D341Med (cell line): ENCODE measurements around the gene KRTAP4-9.
"Not testable (repeated sequence)": the region's sequence is repeated elsewhere in the genome, so short reads cannot be mapped to it uniquely, and the experiment has no call there.

ENCODE experiments used
- DNase-seq: peaks from one replicate; pipeline ENCODE4 v3.0.0; 2012; ENCODE audit warnings: low spot score

Gene KRTAP4-9

GRCh38 chr17:41131979-41132378 is 26.8 kb downstream of the KRTAP4-9 start:
- no peak for DNase-seq

GRCh38 chr17:41133880-41134735 is 28.9 kb downstream of the KRTAP4-9 start:
- DNase-seq = no peak

GRCh38 chr17:41139865-41140264 is 34.7 kb downstream of the KRTAP4-9 start:
- DNase-seq = not testable (repeated sequence)

- no peak for DNase-seq
Measured at GRCh38 chr17:41140360-41141131, 35.4 kb downstream of the KRTAP4-9 start, which contains the start of gene KRTAP4-6. Gene KRTAP4-6 (minus strand): TSS chr17:41140544. CDS start chr17:41140487, 57 bp downstream.

DNA sequence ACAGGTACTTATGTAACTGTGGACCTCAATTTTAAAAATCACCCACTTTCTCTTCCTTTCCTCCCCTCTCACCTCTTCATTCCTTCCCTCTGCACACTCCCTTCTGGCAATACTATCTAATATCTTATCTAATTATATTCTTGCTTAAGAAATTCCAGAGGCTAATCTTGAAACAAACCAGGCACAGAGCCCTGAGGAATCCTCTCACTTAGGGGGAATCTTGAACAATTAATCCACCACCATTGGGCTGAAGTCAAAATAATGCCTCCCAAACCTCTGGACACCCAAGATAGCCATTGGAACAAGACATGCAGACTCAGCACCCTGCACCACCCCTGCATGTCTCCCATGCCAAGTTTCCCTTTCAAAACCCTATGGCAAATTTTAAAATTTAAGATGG is 36.2 kb downstream of the KRTAP4-9 start:
- no peak for DNase-seq

DNA sequence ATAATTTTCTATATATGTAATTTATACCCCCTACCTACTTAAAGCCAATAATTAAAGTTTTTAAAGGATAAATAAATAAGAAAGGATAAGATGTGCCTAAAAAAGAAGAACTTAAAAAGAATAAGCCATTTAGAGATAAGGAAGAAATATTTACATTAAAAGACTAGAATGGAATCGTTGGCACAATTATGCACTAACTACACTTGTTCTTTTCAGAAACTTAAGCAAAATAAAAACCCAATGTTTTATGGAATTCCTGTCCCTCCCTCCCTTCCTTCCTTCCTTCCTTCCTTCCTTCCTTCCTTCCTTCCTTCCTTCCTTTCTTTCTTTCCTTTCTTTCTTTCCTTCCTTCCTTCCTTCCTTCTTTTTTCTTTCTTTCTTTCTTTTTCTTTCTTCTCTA is 39.7 kb downstream of the KRTAP4-9 start:
- DNase-seq = no peak

DNA sequence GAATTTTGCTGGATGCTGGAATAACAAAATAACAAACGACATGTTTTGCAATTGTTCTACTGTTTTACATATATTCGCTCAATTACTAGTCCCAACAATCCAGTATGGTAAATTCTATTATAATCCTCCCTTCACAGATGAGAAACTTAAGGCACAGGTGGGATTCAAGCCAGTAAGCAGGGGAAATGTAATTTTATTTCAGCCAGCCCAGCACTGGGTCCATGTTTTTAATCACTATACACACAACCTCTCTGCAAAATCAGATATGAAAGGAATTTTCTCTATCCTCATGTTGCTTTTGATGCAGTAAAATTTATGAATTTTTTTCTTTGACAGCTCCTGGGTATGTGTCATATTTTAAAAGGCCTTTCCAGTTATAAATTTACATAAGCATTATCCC is 40.1 kb downstream of the KRTAP4-9 start:
- no peak for DNase-seq

DNA sequence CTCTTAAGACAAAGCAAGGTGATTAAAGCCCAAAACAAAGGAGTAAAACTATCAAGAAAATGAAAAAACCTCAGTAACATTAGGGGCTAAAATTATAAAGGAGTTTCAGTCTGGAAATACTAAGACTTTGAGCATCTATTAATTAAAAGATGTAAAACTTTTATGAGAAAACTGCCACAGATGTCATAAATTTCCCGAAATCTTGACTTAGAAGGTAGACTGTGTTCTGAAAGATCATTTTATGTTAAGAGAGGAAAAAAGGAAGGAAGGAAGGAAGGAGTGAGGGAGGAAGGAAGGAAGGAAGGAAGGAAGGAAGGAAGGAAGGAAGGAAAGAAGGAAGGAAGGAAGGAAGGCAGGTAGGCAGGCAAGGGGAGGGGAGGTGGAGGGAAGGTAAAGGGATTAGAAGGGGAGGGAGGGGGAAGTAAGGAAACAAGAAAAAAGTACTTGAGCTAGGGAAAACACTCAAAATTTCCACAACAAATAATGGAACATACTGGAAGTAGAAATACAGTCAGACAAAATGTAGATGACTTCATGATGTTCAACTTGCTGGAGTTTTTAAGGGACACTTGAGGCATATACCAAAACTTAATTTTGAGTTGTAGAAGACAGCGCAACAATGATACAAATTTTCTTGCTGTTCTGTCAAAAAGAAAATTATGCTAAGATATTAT is 42.5 kb downstream of the KRTAP4-9 start:
- DNase-seq = no peak

DNA sequence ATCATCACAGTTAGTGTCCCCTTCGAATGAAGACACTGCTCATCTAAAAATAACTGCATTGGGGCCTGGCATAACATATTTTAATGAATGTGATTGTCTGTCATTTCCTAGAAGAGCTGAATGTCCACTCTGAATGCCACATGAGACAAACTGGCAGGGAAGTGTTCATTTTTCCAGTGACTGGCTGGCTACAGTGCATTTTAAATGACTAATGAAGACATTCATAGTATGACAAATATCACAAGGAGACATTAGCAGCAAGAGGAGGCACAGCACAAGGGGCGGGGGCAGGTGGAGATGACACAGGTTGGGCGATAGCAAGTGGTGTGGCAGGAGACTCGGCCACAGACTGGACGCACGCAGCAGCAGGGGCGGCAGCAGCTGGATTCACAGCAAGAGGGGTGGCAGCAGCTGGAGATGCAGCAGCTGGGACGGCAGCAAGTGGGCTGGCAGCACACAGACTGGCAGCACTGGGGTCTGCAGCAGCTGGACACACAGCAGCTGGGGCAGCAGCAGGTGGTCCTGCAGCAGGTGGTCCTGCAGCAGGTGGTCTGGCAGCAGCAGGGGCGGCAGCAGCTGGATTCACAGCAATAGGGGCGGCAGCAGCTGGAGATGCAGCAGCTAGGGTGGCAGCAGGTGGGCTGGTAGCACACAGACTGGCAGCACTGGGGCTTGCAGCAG is 43.9 kb downstream of the KRTAP4-9 start:
- not testable (repeated sequence) for DNase-seq

DNA sequence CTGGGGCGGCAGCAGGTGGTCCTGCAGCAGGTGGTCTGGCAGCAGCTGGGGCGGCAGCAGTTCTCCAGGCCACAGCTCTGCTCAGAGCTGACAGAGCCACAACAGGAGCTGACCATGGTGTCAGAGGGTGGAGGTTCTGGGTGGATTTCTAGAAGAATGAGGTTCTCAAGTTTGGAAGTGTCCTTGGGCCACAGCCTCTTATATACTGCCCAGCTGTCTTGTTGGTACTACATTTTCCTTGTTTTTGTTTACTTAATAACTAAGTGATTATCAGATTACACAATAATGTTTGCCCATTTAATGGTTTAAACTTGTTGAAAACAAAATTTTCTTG is 44.4 kb downstream of the KRTAP4-9 start, which contains the start of gene KRTAP4-5:
Gene KRTAP4-5, minus strand, starts transcription at position 174 of the 334 bp plus-strand sequence. Its CDS starts 58 bp downstream, at position 116.
- DNase-seq = no peak

- DNase-seq = no peak
Measured at GRCh38 chr17:41150026-41150425, 44.8 kb downstream of the KRTAP4-9 start.

- no peak for DNase-seq
Measured at GRCh38 chr17:41151525-41151924, 46.3 kb downstream of the KRTAP4-9 start.

GRCh38 chr17:41153856-41154255 is 48.7 kb downstream of the KRTAP4-9 start:
- no peak for DNase-seq
